ENCODE results near the gene PTPN4. TPM values are rescaled to one million over a fixed set of nuclear protein-coding genes. Genes with fewer than 3 reads are reported as not detected.
"Not testable (repeated sequence)": the region's sequence is repeated elsewhere in the genome, so short reads cannot be mapped to it uniquely, and the experiment has no call there.

Gene PTPN4
- total and polyA plus RNA-seq, 9 donors = 6.3 to 36.3 (median 14.1) TPM

DNA sequence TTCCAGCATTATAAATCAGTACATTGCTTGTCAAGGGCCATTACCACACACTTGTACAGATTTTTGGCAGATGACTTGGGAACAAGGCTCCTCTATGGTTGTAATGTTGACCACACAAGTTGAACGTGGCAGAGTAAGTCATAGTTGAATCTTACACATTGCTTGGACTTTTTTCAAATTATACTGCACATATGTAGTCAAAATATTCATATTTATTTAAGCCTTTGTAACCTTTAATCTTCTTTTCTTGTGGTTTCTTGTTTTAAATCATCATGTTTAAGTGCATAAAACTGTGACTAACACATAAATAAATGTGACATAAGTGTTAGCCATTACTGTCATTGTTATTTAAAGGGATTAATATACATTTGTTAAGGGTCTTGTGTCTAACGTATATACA is 201.1 kb downstream of the PTPN4 start:
- Histone ChIP-seq H3K9me3 (replicated peaks; ENCODE audit: control insufficient read depth, low read depth, low read length) (no peaks in the 10 kb centered on the region), H3K4me3 (ENCODE audit: low read length) (no peak overlapping the region), H3K4me1 (ENCODE audit: control insufficient read depth, insufficient read depth, low read length) (no peaks in the 10 kb centered on the region), H3K27me3 (ENCODE audit: control insufficient read depth, insufficient read depth, low read length) (no peaks in the 10 kb centered on the region), H3K27ac (ENCODE audit: low read length) (no peak overlapping the region), H3K36me3 (ENCODE audit: control insufficient read depth, insufficient read depth, low read length) (peaks cover 5% of the 10 kb centered on the region)
- WGBS (ENCODE audit: insufficient coverage) = no CpG with 5 or more reads among the region's 2 CpGs
- DNase-seq = no peak

DNA sequence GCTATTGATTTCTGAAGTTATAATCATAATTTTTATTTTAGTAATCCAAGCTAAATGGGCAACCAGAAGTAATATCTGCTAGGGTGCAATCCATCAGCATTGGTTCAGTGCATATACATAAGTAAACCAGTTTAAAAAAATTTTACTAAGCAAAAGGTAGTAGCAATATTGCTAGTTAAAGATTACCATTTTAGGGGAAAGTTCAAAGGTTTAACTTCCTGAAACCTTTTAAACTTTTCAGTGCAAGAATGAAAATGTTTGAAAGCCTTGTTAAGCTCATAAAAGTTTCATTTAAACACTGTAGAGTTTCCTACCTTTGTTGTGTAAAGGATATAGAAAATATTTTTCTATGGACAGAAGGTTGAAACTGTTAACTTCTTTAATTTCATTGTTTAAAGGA is 222.2 kb downstream of the PTPN4 start:
- DNase-seq = no peak
- Histone ChIP-seq H3K4me3 (ENCODE audit: low read length) (no peak overlapping the region), H3K4me1 (ENCODE audit: control insufficient read depth, insufficient read depth, low read length) (no peaks in the 10 kb centered on the region), H3K36me3 (ENCODE audit: control insufficient read depth, insufficient read depth, low read length) (no peaks in the 10 kb centered on the region), H3K27me3 (ENCODE audit: control insufficient read depth, insufficient read depth, low read length) (no peaks in the 10 kb centered on the region), H3K9me3 (replicated peaks; ENCODE audit: control insufficient read depth, low read depth, low read length) (no peaks in the 10 kb centered on the region), H3K27ac (ENCODE audit: low read length) (no peak overlapping the region)

DNA sequence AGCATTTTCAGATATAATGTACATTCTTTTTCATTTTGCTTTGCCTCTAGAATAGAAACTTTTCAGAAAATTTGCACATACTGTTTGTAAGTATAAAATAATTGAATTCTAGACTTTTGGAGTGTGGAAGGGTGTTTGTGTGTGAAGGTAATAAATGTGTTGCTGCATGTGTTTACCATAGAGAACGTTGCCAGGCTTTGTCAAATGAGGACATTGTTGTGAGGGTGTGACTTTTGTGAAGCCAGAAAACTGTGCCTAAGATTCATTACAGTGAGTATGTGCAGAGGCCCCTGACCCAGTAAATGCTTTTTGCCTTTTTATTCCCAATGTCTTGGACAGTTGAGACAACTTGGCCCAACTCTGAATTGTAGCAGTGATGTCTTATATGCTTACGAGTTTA is 222.8 kb downstream of the PTPN4 start:
- Histone ChIP-seq H3K27me3 (ENCODE audit: control insufficient read depth, insufficient read depth, low read length) (no peaks in the 10 kb centered on the region), H3K27ac (ENCODE audit: low read length) (no peak overlapping the region), H3K4me3 (ENCODE audit: low read length) (no peak overlapping the region), H3K4me1 (ENCODE audit: control insufficient read depth, insufficient read depth, low read length) (no peaks in the 10 kb centered on the region), H3K36me3 (ENCODE audit: control insufficient read depth, insufficient read depth, low read length) (no peaks in the 10 kb centered on the region), H3K9me3 (replicated peaks; ENCODE audit: control insufficient read depth, low read depth, low read length) (no peaks in the 10 kb centered on the region)
- DNase-seq = no peak
- 24% methylated on average over 1 of the region's 2 CpGs for WGBS (ENCODE audit: insufficient coverage)

DNA sequence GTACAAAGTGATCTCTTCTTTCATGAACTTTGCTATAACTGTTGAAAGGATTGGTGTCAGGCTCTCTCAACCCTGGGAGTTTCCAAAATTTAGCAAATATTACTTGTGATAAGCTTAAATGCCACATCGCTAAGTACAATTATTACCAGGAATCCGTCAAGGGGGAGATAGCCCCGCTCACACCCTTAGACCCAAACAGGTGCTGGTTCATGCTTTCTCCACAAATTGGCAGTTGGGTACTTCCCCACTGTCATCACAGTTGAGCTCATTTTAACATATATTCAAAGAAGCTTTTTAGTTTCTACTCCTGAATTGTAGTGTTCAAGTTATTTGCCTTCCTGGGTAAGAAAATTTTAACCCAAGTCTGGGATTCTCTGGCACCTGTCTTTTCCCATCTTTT is 223.4 kb downstream of the PTPN4 start:
- no peak overlapping the region for H3K27ac ChIP-seq (ENCODE audit: low read length)
- no peaks in the 10 kb centered on the region for H3K9me3 ChIP-seq (replicated peaks; ENCODE audit: control insufficient read depth, low read depth, low read length)

DNA sequence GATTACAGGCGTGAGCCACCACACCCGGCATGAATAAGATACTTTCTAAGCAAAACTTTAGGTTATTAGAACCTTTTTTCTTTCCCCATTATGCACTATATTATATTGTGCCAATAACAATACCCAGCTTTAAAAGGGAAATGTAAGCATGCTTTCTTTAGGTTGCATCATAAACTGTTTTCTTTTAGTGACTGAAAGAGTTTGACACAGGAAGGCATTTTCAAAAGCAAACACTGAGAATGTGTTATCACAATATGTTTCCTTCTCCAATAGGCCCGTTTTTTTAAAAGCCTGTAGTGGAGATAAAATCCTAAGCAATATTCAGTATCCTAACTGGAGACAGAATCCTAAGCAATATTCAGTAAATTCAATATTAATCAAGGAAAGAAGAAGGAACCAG is 236.4 kb downstream of the PTPN4 start:
- WGBS (ENCODE audit: insufficient coverage) = no CpG with 5 or more reads among the region's 3 CpGs
- Histone ChIP-seq H3K9me3 (replicated peaks; ENCODE audit: control insufficient read depth, low read depth, low read length) (no peaks in the 10 kb centered on the region), H3K27ac (ENCODE audit: low read length) (no peak overlapping the region), H3K4me1 (ENCODE audit: control insufficient read depth, insufficient read depth, low read length) (no peaks in the 10 kb centered on the region), H3K36me3 (ENCODE audit: control insufficient read depth, insufficient read depth, low read length) (no peaks in the 10 kb centered on the region), H3K27me3 (ENCODE audit: control insufficient read depth, insufficient read depth, low read length) (no peaks in the 10 kb centered on the region), H3K4me3 (ENCODE audit: low read length) (no peak overlapping the region)
- DNase-seq = no peak

More for the DNA sequence above, 223.4 kb downstream of the PTPN4 start:
- Histone ChIP-seq H3K36me3 (ENCODE audit: control insufficient read depth, insufficient read depth, low read length) (no peaks in the 10 kb centered on the region), H3K27me3 (ENCODE audit: control insufficient read depth, insufficient read depth, low read length) (no peaks in the 10 kb centered on the region), H3K4me1 (ENCODE audit: control insufficient read depth, insufficient read depth, low read length) (no peaks in the 10 kb centered on the region), H3K4me3 (ENCODE audit: low read length) (no peak overlapping the region)
- WGBS (ENCODE audit: insufficient coverage) = no CpG with 5 or more reads among the region's 3 CpGs
- no peak for DNase-seq

DNA sequence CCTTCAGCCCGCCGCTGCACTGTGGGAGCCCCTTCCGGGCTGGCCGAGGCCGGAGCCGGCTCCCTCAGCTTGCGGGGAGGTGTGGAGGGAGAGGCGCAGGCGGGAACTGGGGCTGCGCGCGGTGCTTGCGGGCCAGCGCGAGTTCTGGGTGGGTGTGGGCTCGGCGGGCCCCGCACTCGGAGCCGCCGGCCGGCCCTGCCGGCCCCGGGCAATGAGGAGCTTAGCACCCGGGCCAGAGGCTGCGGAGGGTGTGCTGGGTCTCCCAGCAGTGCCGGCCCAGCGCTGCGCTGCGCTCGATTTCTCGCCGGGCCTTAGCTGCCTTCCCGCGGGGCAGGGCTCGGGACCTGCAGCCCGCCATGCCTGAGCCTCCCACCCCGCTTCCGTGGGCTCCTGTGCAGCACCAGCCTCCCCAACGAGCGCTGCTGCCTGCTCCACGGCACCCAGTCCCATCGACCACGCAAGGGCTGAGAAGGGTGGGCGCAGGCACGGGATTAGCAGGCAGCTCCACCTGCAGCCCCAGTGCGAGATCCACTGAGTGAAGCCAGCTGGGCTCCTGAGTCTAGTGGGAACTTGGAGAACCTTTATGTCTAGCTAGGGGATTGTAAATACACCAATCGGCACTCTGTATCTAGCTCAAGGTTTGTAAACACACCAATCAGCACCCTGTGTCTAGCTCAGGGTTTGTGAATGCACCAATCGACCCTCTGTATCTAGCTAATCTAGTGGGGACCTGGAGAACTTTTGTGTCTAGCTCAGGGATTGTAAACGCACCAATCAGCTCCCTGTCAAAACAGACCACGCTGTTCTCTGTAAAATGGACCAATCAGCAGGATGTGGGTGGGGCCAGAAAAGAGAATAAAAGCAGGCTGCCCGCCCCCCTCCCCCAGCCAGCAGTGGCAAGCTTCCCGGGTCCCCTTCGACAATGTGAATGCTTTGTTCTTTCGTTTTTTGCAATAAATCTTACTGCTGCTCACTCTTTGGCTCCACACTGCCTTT is 237.5 kb downstream of the PTPN4 start:
- not testable (repeated sequence) for H3K27me3 ChIP-seq (ENCODE audit: control insufficient read depth, insufficient read depth, low read length); H3K9me3 ChIP-seq (replicated peaks; ENCODE audit: control insufficient read depth, low read depth, low read length); H3K27ac ChIP-seq (ENCODE audit: low read length); DNase-seq; H3K4me1 ChIP-seq (ENCODE audit: control insufficient read depth, insufficient read depth, low read length); H3K4me3 ChIP-seq (ENCODE audit: low read length); H3K36me3 ChIP-seq (ENCODE audit: control insufficient read depth, insufficient read depth, low read length)
- 91% methylated on average over 44 of the region's 55 CpGs for WGBS (ENCODE audit: insufficient coverage)

DNA sequence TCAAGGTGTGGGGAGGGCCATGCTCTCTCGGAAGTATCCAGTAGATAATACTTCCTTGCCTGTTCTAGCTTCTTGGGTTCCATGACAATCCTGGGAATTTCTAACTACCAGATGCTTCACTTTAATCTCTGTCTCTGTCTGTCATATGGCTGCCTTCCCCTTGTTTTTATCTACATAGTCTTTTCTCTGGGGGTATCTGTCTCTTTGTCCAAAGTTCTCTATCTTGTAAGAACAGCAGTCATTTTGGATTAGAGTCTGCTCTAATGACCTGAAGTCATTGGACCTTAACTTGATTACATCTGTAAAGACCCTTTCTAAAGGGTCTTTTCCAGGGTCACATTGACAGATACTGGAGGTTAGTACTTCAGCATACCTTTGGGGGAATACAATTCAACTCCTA is 241.7 kb downstream of the PTPN4 start:
- Histone ChIP-seq H3K27me3 (ENCODE audit: control insufficient read depth, insufficient read depth, low read length) (no peaks in the 10 kb centered on the region), H3K4me3 (ENCODE audit: low read length) (no peak overlapping the region), H3K36me3 (ENCODE audit: control insufficient read depth, insufficient read depth, low read length) (no peaks in the 10 kb centered on the region), H3K4me1 (ENCODE audit: control insufficient read depth, insufficient read depth, low read length) (no peaks in the 10 kb centered on the region), H3K27ac (ENCODE audit: low read length) (no peak overlapping the region), H3K9me3 (replicated peaks; ENCODE audit: control insufficient read depth, low read depth, low read length) (no peaks in the 10 kb centered on the region)
- no peak for DNase-seq
- WGBS (ENCODE audit: insufficient coverage) = no CpG with 5 or more reads among the region's 1 CpG

DNA sequence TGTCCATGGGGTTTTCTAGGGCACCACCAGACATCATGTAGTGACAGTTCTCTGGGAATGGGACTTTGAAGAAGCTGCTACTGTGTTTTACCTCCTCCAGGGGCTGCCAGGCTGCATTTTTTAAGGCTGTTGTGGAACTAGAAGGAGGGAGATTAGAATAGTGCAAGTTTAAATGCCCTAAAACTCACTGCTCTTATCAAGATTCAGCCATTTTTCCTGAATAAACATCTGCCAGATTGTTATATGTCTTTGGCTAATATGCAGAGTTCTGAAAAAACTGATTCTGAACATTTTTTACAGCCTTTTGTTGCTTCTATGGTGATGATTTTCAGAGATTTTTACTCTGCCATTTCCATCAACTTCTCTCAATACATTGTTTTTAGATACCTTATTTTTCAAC is 244.5 kb downstream of the PTPN4 start:
- H3K4me3 ChIP-seq (ENCODE audit: low read length) = no peak overlapping the region
- H3K36me3 ChIP-seq (ENCODE audit: control insufficient read depth, insufficient read depth, low read length) = no peaks in the 10 kb centered on the region
- H3K27ac ChIP-seq (ENCODE audit: low read length) = no peak overlapping the region
- DNase-seq = no peak
- H3K9me3 ChIP-seq (replicated peaks; ENCODE audit: control insufficient read depth, low read depth, low read length) = no peaks in the 10 kb centered on the region
- H3K4me1 ChIP-seq (ENCODE audit: control insufficient read depth, insufficient read depth, low read length) = no peaks in the 10 kb centered on the region
- H3K27me3 ChIP-seq (ENCODE audit: control insufficient read depth, insufficient read depth, low read length) = no peaks in the 10 kb centered on the region

DNA sequence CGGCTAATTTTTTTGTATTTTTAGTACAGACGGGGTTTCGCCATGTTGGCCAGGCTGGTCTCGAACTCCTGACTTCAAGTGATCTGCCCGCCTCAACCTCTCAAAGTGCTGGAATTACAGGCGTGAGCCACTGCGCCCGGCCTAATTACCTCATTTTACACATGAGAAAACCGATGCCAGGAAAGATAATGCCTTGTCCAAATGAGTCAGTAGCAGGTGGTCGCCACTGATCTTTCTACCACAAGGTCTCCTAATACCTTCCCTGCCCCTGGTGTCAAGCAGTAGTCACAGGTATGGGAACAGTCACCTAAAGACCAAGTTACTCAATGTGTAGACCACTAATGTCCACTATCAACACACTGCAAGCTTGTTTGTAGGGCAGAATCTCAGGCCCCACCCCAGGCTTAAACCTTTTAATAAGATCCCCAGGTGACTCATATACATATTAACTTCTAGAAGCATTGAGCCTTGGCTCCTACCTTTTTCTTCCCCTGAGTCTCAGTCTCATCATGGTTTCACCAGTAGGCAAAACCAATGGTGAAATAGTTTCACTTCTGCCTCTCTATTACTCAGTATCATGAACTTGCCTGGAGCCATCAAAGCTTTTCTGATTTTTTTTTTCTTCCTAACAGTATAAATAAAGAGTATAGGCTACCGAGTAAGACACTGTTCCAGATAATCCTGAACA is 246.3 kb downstream of the PTPN4 start:
- Histone ChIP-seq H3K27me3 (ENCODE audit: control insufficient read depth, insufficient read depth, low read length) (no peaks in the 10 kb centered on the region), H3K9me3 (replicated peaks; ENCODE audit: control insufficient read depth, low read depth, low read length) (no peaks in the 10 kb centered on the region), H3K4me3 (ENCODE audit: low read length) (no peak overlapping the region), H3K36me3 (ENCODE audit: control insufficient read depth, insufficient read depth, low read length) (no peaks in the 10 kb centered on the region), H3K4me1 (ENCODE audit: control insufficient read depth, insufficient read depth, low read length) (no peaks in the 10 kb centered on the region), H3K27ac (ENCODE audit: low read length) (no peak overlapping the region)
- 94% methylated on average over 9 of the region's 11 CpGs for WGBS (ENCODE audit: insufficient coverage)
- DNase-seq = no peak

DNA sequence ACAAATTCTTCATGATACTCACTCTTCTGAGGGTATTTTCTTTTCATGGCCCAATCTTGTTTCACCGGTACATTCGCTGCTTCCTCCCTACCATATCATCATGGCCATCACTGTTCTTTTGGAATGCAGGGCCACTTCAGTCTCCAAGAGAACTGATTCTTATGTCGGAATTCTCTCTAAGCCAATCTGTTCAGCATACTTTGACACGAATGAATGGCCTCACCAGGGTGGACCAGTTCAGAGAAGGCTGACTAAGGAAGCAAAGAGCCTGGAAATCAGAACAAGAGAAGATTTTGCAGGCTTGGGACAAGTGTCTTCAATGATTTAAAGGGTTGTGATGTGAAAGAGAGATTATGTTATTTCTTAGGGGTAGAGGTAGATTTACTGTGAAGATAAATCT is 248.1 kb downstream of the PTPN4 start:
- no peak for DNase-seq
- H3K9me3 ChIP-seq (replicated peaks; ENCODE audit: control insufficient read depth, low read depth, low read length) = no peaks in the 10 kb centered on the region
- no peaks in the 10 kb centered on the region for H3K4me1 ChIP-seq (ENCODE audit: control insufficient read depth, insufficient read depth, low read length)
- no peak overlapping the region for H3K27ac ChIP-seq (ENCODE audit: low read length)
- no peaks in the 10 kb centered on the region for H3K27me3 ChIP-seq (ENCODE audit: control insufficient read depth, insufficient read depth, low read length)
- H3K4me3 ChIP-seq (ENCODE audit: low read length) = no peak overlapping the region
- no peaks in the 10 kb centered on the region for H3K36me3 ChIP-seq (ENCODE audit: control insufficient read depth, insufficient read depth, low read length)
- WGBS (ENCODE audit: insufficient coverage) = 100% methylated on average over 2 of the region's 4 CpGs
